Epithelial cell of esophagus (primary cell): ENCODE data around the gene TNFRSF13B.

Experiments used
- DNase-seq: peaks from one replicate; pipeline ENCODE4 v3.0.0; 2010; ENCODE audit warnings: low read depth
- H3K4me3 ChIP-seq: 2 replicates; pipeline ENCODE4 v1.5.1; 2011; ENCODE audit warnings: mild to moderate bottlenecking, low read length, control low read depth
- TF ChIP-seq, protein P1 (sequence below): IDR thresholded peaks from 2 replicates; pipeline ENCODE4 v1.5.1; 2011; ENCODE audit warnings: low read depth, mild to moderate bottlenecking, low read length, control low read depth, inconsistent platforms; ENCODE audit not compliant: insufficient read depth; ENCODE audit errors: missing control alignments

The TNFRSF13B gene

DNA sequence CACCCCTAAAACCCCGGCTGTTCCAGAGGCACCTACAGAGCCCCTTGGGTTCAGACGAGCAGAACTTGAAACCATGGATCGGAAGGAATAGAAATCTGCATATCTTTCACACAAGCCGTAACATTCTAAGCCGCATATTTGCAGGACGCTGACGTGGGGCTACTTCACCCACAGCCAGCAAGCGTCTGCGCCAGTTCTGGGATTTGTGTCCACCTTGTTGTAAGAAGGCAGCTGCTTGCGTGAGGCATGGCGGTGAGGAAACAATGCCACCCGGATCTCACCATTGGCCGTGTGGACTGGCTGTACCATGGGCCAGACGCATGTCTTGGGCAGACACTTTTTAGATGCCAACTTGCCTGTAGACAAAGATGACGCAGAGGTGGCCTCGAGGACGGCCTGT is 34.5 kb downstream of the TNFRSF13B start:
- DNase-seq = no peak
- H3K4me3 ChIP-seq = no peak overlapping the region
- TF ChIP-seq, protein P1, sequence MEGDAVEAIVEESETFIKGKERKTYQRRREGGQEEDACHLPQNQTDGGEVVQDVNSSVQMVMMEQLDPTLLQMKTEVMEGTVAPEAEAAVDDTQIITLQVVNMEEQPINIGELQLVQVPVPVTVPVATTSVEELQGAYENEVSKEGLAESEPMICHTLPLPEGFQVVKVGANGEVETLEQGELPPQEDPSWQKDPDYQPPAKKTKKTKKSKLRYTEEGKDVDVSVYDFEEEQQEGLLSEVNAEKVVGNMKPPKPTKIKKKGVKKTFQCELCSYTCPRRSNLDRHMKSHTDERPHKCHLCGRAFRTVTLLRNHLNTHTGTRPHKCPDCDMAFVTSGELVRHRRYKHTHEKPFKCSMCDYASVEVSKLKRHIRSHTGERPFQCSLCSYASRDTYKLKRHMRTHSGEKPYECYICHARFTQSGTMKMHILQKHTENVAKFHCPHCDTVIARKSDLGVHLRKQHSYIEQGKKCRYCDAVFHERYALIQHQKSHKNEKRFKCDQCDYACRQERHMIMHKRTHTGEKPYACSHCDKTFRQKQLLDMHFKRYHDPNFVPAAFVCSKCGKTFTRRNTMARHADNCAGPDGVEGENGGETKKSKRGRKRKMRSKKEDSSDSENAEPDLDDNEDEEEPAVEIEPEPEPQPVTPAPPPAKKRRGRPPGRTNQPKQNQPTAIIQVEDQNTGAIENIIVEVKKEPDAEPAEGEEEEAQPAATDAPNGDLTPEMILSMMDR = no peak

DNA sequence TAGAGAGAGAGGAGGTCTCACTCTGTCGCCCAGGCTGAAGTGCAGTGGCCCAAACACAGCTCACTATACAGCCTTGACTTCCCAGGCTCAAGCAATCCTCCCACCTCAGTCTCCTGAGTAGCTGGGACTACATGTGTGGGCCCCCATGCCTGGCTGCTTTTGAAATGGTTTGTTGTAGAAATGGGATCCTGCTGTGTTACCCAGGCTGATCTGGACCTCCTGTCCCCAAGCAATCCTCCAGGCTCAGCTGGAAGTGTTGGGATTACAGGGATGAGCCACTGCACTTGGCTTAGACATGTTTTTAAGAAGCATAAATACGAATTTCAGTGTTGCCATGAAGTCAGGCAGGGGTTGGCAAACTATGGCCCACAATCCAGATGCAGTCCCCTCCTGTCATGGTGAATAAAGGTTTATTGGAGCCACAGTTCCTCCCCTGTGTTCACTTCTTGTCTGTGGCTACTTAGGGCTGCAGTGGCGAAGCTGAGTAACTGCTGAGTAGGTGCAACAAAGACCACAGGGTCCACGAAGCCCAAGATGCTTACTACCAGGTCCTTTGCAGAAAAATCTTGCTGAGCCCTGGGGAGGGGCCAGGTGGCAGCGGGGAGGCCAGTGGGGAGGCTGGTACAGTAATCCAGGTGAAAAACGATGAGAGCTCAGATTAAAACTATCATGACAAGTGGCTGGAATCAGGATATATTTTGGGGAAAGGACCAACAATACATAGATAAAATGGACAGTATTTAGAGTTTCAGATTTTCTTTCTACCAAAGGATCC is 35.2 kb downstream of the TNFRSF13B start:
- TF ChIP-seq, protein P1 = no peak
- no peak overlapping the region for H3K4me3 ChIP-seq
- DNase-seq = no peak

DNA sequence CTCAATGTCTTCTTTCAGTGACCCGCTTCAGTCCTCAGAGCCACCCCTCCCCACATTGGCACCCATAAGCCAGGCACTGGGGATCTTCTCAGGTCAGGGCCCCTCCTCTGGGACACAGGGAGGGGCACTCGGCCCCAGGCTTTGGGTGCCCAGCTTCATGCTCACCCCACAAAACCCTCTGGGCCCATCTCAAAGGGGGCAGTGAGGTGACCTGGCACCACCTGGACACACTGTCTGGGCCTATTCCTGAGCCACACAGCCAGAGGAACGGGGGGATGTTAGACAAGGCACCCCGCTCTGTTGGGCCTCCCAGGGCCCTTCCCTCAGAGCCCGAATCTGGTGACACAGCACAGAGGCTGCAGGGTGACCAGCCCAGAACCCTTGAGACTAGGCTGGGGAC is 36.1 kb downstream of the TNFRSF13B start:
- TF ChIP-seq, protein P1 = no peak
- H3K4me3 ChIP-seq = no peak overlapping the region
- DNase-seq = no peak

DNA sequence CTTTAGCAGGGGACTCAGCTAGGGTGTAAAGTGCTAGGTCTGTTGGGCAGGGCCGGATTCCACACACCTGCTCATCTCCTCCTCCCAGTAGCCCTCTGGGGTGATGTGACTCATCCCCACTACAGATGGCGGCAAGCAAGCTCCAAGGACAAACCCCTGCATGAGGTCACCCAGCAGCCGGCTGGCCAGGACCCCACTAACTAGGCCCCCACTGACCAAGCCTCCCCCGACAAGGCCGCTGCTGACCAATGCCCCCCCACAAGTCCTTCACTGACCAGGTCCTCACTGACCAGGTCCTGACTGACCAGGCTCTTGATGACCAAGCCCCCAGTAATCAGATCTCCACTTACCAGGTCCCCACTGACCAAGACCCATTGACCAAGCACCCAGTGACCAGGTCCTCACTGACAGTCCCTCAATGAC is 36.7 kb downstream of the TNFRSF13B start:
- TF ChIP-seq, protein P1 = no peak
- DNase-seq = peak; percentile 28
- no peak overlapping the region for H3K4me3 ChIP-seq

DNA sequence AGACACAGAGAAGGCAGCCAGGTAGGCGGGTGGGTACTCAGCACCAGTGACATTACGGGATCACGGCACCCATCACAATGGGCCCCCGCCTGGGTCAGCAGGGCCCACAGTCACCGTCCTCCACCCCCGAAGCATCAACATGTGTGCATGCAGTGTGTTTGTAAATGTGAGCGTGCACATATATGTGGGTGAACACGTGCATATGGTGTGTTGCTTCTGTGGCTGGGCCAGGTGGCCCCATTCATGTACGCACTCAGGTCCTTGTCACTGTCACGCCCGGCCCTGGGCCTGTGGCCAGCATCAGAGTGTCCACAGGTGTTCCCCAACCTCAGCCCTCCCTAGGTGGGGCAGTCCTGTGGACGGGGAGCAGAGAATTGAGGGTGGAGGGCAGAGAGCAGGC is 37.1 kb downstream of the TNFRSF13B start:
- no peak for DNase-seq
- no peak overlapping the region for H3K4me3 ChIP-seq
- TF ChIP-seq, protein P1 = no peak

DNA sequence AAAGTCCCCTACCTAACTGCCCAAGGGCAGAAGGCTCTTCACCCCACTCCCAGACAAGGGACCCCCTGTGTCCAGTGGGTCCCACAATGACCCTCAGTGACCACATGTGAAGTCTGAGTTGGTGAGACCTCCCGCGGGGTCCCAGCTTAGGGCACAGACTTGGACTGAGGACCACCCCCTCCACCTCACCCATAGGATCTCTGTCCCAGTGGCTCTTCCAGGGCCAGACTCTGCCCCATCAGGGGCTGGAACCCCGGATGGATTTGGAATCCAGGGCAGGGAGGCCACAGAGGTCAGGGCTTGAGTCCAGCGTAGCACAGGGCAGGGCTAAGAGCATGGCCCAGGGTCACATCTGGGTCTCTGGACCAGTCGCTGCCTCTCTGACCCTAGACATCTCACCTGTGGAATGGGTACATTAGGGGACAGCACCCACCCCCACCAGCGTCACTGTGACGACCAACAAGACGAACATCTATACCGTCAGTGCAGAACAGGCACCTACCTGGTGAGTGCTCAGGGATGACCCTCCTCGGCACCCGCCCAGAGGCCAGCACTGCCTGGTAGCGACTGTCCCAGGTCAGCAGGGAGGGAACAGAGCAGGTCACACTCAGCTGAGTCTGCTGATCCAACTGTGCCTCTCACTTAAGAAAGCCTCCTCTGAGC is 37.7 kb downstream of the TNFRSF13B start:
- no peak for DNase-seq
- H3K4me3 ChIP-seq = no peak overlapping the region
- TF ChIP-seq, protein P1 = no peak
